Trophoblast cell (in vitro differentiated cells and primary cell): ENCODE results near the gene PPP2R2C.

Source experiments
- DNase-seq, 2 donors: peaks; one replicate each; pipeline ENCODE4 v3.0.0-alpha.2; 2016
- H2AFZ ChIP-seq: 2 replicates; pipeline ENCODE4 v1.6.1; 2013; ENCODE audit warnings: low read length, moderate library complexity, mild to moderate bottlenecking; ENCODE audit not compliant: insufficient read depth, poor library complexity
- H2AK5ac ChIP-seq: 2 replicates; pipeline ENCODE4 v1.6.1; 2013; ENCODE audit warnings: mild to moderate bottlenecking, low read length
- H2BK120ac ChIP-seq: 2 replicates; pipeline ENCODE4 v1.6.1; 2013; ENCODE audit warnings: low read length, mild to moderate bottlenecking, moderate library complexity; ENCODE audit not compliant: insufficient read depth, poor library complexity
- H2BK12ac ChIP-seq: 2 replicates; pipeline ENCODE4 v1.6.1; 2013; ENCODE audit warnings: mild to moderate bottlenecking, low read length, moderate library complexity
- H2BK5ac ChIP-seq: 2 replicates; pipeline ENCODE4 v1.6.1; 2013; ENCODE audit warnings: low read length, low read depth, moderate library complexity, mild to moderate bottlenecking; ENCODE audit not compliant: poor library complexity
- H3K14ac ChIP-seq: 2 replicates; pipeline ENCODE4 v1.6.1; 2013; ENCODE audit warnings: mild to moderate bottlenecking, low read length
- H3K18ac ChIP-seq: 2 replicates; pipeline ENCODE4 v1.6.1; 2013; ENCODE audit warnings: mild to moderate bottlenecking, low read length
- H3K23ac ChIP-seq: 2 replicates; pipeline ENCODE4 v1.6.1; 2013; ENCODE audit warnings: low read length
- H3K27ac ChIP-seq: 2 replicates; pipeline ENCODE4 v1.5.1; 2013; ENCODE audit warnings: low read depth, mild to moderate bottlenecking, inconsistent platforms, low read length, moderate library complexity
- H3K27me3 ChIP-seq: 2 replicates; pipeline ENCODE4 v1.6.1; 2013; ENCODE audit warnings: inconsistent platforms, mild to moderate bottlenecking, low read length, moderate library complexity; ENCODE audit not compliant: insufficient read depth
- H3K36me3 ChIP-seq, 2 experiments: 1 replicate in 1 of 2; 2 replicates in 1 of 2; pipeline ENCODE4 v1.6.1; 2013; ENCODE audit warnings: low read length in 2 of 2, mild to moderate bottlenecking in 2 of 2, moderate library complexity in 1 of 2; ENCODE audit not compliant: insufficient read depth in 2 of 2, control insufficient read depth in 1 of 2
- H3K4ac ChIP-seq: 2 replicates; pipeline ENCODE4 v1.6.1; 2013; ENCODE audit warnings: low read depth, mild to moderate bottlenecking, low read length, moderate library complexity
- H3K4me1 ChIP-seq, 2 experiments: 1 replicate in 1 of 2; 2 replicates in 1 of 2; pipeline ENCODE4 v1.6.1; 2013; ENCODE audit warnings: low read length in 2 of 2, mild to moderate bottlenecking in 2 of 2, moderate library complexity in 1 of 2; ENCODE audit not compliant: insufficient read depth in 2 of 2, control insufficient read depth in 1 of 2
- H3K4me2 ChIP-seq: 2 replicates; pipeline ENCODE4 v1.6.1; 2013; ENCODE audit warnings: inconsistent platforms, mild to moderate bottlenecking, low read length, moderate library complexity
- H3K4me3 ChIP-seq: 2 replicates; pipeline ENCODE4 v1.5.1; 2013; ENCODE audit warnings: mild to moderate bottlenecking, low read depth, low read length, inconsistent platforms
- H3K79me1 ChIP-seq: one replicate; pipeline ENCODE4 v1.6.1; 2013; ENCODE audit warnings: low read length
- H3K79me2 ChIP-seq: 2 replicates; pipeline ENCODE4 v1.6.1; 2013; ENCODE audit warnings: low read length, mild to moderate bottlenecking; ENCODE audit not compliant: control insufficient read depth, insufficient read depth, poor library complexity
- H3K9ac ChIP-seq: 2 replicates; pipeline ENCODE4 v1.6.1; 2013; ENCODE audit warnings: mild to moderate bottlenecking, low read length
- H3K9me3 ChIP-seq: 2 replicates; pipeline ENCODE4 v1.6.1; 2013; ENCODE audit warnings: low read depth, mild to moderate bottlenecking, control low read depth, inconsistent platforms, low read length; ENCODE audit not compliant: insufficient read depth
- H4K12ac ChIP-seq: 2 replicates; pipeline ENCODE4 v1.6.1; 2013; ENCODE audit warnings: low read depth, mild to moderate bottlenecking, low read length, moderate library complexity
- H4K8ac ChIP-seq: 2 replicates; pipeline ENCODE4 v1.6.1; 2013; ENCODE audit warnings: low read depth, mild to moderate bottlenecking, low read length, moderate library complexity
- H4K91ac ChIP-seq: one replicate; pipeline ENCODE4 v1.6.1; 2013; ENCODE audit warnings: low read depth, mild to moderate bottlenecking, low read length, moderate library complexity
- WGBS: extraction: QIAGEN DNeasy Blood & Tissue Kit; methylation state at CpG from one replicate; pipeline ENCODE4 v1.1.7; 2013; ENCODE audit warnings: missing lambda C conversion rate; ENCODE audit not compliant: insufficient read length, insufficient coverage; ENCODE audit errors: extremely low coverage; 5-methylcytosine and 5-hydroxymethylcytosine counted together

PPP2R2C gene

DNA sequence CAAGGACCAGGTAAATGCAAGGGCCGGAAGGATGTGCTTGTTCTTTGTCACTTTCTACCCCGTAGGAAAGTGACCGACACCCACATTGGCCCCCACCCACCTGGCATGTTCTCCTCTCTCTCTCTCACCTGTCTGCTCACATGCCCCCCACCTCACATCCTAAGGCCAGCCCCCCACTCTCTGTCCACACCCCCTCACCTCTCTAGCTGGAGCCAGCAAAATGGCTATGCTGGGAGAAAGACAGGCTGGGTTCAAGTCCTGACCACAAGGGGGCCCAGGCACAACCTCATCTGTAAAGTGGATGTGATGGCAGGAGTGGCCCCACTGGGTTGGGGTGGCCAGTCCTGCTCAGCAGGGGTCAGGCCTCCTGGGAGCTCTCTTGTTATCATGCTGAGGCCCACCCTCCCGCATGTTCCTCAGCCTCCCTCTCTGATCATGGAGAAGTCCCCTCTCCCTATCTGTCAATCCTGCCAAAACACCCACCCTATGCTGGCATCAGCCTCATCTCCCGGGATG is 1.7 kb upstream of the PPP2R2C start:
- H3K4me2 ChIP-seq: no peak overlapping the region
- peaks cover 4 to 6% of the 10 kb centered on the region in 2 experiments for H3K4me1 ChIP-seq
- H3K23ac ChIP-seq: no peak overlapping the region
- H3K27me3 ChIP-seq: peaks cover 33% of the 10 kb centered on the region
- DNase-seq: peak in 1 of 2 donors; percentile 5
- H3K4ac ChIP-seq: no peak overlapping the region
- H3K4me3 ChIP-seq: no peak overlapping the region
- H2BK120ac ChIP-seq: no peak overlapping the region
- H4K12ac ChIP-seq: no peak overlapping the region
- no peaks in the 10 kb centered on the region for H3K36me3 ChIP-seq
- no peak overlapping the region for H3K14ac ChIP-seq
- H3K9ac ChIP-seq: no peak overlapping the region
- H3K9me3 ChIP-seq: peaks cover 2% of the 10 kb centered on the region
- no peak overlapping the region for H3K27ac ChIP-seq
- no CpG with 5 or more reads among the region's 5 CpGs for WGBS
- no peaks in the 10 kb centered on the region for H3K79me1 ChIP-seq
- no peak overlapping the region for H3K18ac ChIP-seq
- no peak overlapping the region for H2BK5ac ChIP-seq
- H2AK5ac ChIP-seq: no peak overlapping the region
- no peak overlapping the region for H4K91ac ChIP-seq
- H2BK12ac ChIP-seq: no peak overlapping the region
- H4K8ac ChIP-seq: no peak overlapping the region
- H2AFZ ChIP-seq: no peak overlapping the region
- no peaks in the 10 kb centered on the region for H3K79me2 ChIP-seq

DNA sequence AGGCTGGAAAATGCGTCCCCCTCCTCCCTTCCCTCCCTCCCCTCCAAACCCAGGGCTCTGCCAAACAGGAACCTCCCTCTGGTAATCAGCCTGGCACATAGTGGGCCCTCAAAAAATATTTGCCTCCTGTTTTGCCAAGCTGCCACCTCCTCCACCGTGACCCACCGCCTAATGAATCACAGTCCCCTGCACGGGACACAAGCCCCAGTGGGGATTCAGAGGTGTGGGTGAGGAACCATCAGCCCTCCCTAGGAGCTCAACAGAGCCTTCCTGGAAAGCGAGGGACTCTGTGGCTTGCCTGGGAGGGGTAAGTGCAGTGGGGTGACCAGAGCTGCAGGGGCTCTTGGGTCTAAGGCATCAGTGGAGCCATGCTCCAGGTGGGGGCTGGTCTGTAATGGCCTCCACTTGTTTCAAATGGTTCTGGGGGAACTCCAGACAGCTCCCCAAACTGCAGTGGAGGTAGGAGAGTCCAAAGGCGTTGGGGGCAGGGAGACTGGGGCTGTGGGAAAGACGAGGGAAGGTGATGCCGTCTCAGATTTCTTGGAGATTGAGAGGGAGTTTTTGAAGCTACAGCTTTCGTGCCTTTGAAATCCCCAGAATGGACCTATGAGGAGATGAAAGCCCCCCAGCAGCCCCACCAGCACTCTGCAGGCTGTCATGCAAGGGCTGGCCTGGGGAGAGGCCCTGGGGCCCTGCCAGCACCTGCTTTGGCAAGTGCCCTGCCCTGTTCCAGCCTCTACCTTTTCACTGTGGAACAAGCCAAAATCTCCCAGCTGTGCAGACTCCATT is 1.0 kb upstream of the PPP2R2C start:
- Histone ChIP-seq H3K9ac (no peak overlapping the region), H3K4me1 (peaks cover 4 to 6% of the 10 kb centered on the region in 2 experiments), H4K91ac (no peak overlapping the region), H3K4me2 (no peak overlapping the region), H3K23ac (no peak overlapping the region), H3K79me2 (no peaks in the 10 kb centered on the region), H3K4ac (no peak overlapping the region), H3K79me1 (no peaks in the 10 kb centered on the region), H4K8ac (no peak overlapping the region), H3K4me3 (no peak overlapping the region), H4K12ac (no peak overlapping the region), H2BK120ac (no peak overlapping the region), H3K36me3 (no peaks in the 10 kb centered on the region), H2AK5ac (no peak overlapping the region), H3K18ac (no peak overlapping the region), H3K14ac (no peak overlapping the region), H2BK5ac (no peak overlapping the region), H2BK12ac (no peak overlapping the region), H3K9me3 (peaks cover 2% of the 10 kb centered on the region), H3K27me3 (peaks cover 33% of the 10 kb centered on the region), H2AFZ (no peak overlapping the region), H3K27ac (no peak overlapping the region)
- DNase-seq: no peak
- WGBS: no CpG with 5 or more reads among the region's 9 CpGs

DNA sequence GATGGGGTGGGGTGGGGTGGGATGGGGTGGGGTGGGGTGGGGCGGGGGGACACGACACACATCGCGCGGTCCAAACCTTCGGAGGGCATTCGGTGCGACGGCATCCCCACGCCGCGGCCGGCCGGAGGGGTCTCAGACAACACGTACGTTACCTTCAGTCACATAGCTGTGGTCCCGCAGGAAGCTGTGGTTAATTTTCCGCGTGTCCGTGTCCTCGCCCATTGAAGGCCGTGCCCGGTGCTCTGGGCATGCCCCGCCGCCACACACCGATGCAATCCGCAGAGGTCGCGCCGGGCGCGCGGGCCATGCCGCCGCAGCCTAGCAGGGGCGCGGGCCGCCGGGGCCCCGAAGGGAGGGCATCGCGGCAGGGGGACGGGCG is 417 bp downstream of the PPP2R2C start:
- H3K4ac ChIP-seq: no peak overlapping the region
- H2BK120ac ChIP-seq: no peak overlapping the region
- WGBS: no CpG with 5 or more reads among the region's 44 CpGs
- peak overlapping the region; percentile 50 for H3K4me2 ChIP-seq
- no peaks in the 10 kb centered on the region for H3K79me2 ChIP-seq
- DNase-seq: no peak
- no peak overlapping the region for H3K18ac ChIP-seq
- H3K23ac ChIP-seq: no peak overlapping the region
- peaks cover 2% of the 10 kb centered on the region for H3K9me3 ChIP-seq
- H2AFZ ChIP-seq: no peak overlapping the region
- no peak overlapping the region for H4K8ac ChIP-seq
- H3K36me3 ChIP-seq: no peaks in the 10 kb centered on the region
- no peak overlapping the region for H4K12ac ChIP-seq
- H3K27me3 ChIP-seq: peaks cover 33% of the 10 kb centered on the region
- H2BK12ac ChIP-seq: no peak overlapping the region
- H3K4me1 ChIP-seq: peaks cover 4 to 6% of the 10 kb centered on the region in 2 experiments
- no peak overlapping the region for H3K9ac ChIP-seq
- H3K14ac ChIP-seq: no peak overlapping the region
- no peak overlapping the region for H2BK5ac ChIP-seq
- no peak overlapping the region for H3K27ac ChIP-seq
- no peak overlapping the region for H2AK5ac ChIP-seq
- H4K91ac ChIP-seq: no peak overlapping the region
- no peaks in the 10 kb centered on the region for H3K79me1 ChIP-seq
- no peak overlapping the region for H3K4me3 ChIP-seq

DNA sequence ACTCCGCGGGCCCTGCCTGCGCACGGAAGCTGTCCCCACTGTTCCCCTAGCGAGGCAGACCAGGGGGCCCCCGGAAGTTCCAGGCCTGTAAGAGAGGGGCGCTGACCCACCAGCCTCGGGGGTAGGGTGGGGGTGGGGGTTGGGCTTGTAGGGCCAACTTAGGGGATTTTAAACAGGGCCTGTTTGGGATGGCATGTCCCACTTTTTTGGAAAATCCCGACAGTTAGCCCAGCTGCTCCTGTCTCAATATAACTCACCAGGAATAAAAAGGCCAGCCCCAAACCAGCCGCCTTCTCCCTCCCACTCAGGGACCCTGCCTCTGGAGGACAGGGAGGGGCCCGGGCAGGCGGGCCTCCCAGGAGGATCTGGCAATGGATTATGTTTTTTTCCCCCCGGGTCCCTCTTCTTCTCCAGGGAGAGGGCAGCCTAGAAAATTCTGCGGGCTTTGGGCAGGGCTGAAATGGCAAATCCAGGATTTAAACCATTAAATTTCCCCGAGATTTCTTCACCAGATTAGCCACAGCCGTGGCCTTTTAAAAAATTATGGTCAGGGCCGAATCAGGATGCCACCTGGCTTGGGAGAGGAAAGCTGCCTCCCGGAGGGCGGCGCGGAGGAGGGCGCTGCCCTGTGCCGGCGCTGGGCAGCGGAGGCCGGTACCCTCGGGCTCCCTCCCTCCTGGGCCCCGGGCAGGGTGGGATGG is 957 bp downstream of the PPP2R2C start:
- WGBS: no CpG with 5 or more reads among the region's 28 CpGs
- Histone ChIP-seq H3K79me2 (no peaks in the 10 kb centered on the region), H3K4me2 (peak overlapping the region; percentile 77), H3K4me3 (no peak overlapping the region), H3K27ac (no peak overlapping the region), H3K9me3 (peaks cover 2% of the 10 kb centered on the region), H3K4ac (no peak overlapping the region), H3K14ac (no peak overlapping the region), H3K18ac (no peak overlapping the region), H3K4me1 (peaks cover 4 to 6% of the 10 kb centered on the region in 2 experiments), H3K36me3 (no peaks in the 10 kb centered on the region), H3K9ac (no peak overlapping the region), H3K79me1 (no peaks in the 10 kb centered on the region), H2AFZ (no peak overlapping the region), H4K12ac (no peak overlapping the region), H3K27me3 (peaks cover 33% of the 10 kb centered on the region), H2BK5ac (no peak overlapping the region), H4K8ac (no peak overlapping the region), H2AK5ac (no peak overlapping the region), H3K23ac (no peak overlapping the region), H2BK120ac (no peak overlapping the region), H2BK12ac (no peak overlapping the region), H4K91ac (peak overlapping the region; percentile 32)
- DNase-seq: no peak
